Trophoblast cell (in vitro differentiated cells and primary cell): ENCODE results near the gene ARSI.
A peak's percentile ranks its signal among the peaks of the same experiment; 100 is the strongest.

ENCODE experiments used
- DNase-seq, 2 donors: peaks; one replicate each; pipeline ENCODE4 v3.0.0-alpha.2; 2016
- H2AFZ ChIP-seq: 2 replicates; pipeline ENCODE4 v1.6.1; 2013; ENCODE audit warnings: low read length, moderate library complexity, mild to moderate bottlenecking; ENCODE audit not compliant: insufficient read depth, poor library complexity
- H2AK5ac ChIP-seq: 2 replicates; pipeline ENCODE4 v1.6.1; 2013; ENCODE audit warnings: mild to moderate bottlenecking, low read length
- H2BK120ac ChIP-seq: 2 replicates; pipeline ENCODE4 v1.6.1; 2013; ENCODE audit warnings: low read length, mild to moderate bottlenecking, moderate library complexity; ENCODE audit not compliant: insufficient read depth, poor library complexity
- H2BK12ac ChIP-seq: 2 replicates; pipeline ENCODE4 v1.6.1; 2013; ENCODE audit warnings: mild to moderate bottlenecking, low read length, moderate library complexity
- H2BK5ac ChIP-seq: 2 replicates; pipeline ENCODE4 v1.6.1; 2013; ENCODE audit warnings: low read length, low read depth, moderate library complexity, mild to moderate bottlenecking; ENCODE audit not compliant: poor library complexity
- H3K14ac ChIP-seq: 2 replicates; pipeline ENCODE4 v1.6.1; 2013; ENCODE audit warnings: mild to moderate bottlenecking, low read length
- H3K18ac ChIP-seq: 2 replicates; pipeline ENCODE4 v1.6.1; 2013; ENCODE audit warnings: mild to moderate bottlenecking, low read length
- H3K23ac ChIP-seq: 2 replicates; pipeline ENCODE4 v1.6.1; 2013; ENCODE audit warnings: low read length
- H3K27ac ChIP-seq: 2 replicates; pipeline ENCODE4 v1.5.1; 2013; ENCODE audit warnings: low read depth, mild to moderate bottlenecking, inconsistent platforms, low read length, moderate library complexity
- H3K27me3 ChIP-seq: 2 replicates; pipeline ENCODE4 v1.6.1; 2013; ENCODE audit warnings: inconsistent platforms, mild to moderate bottlenecking, low read length, moderate library complexity; ENCODE audit not compliant: insufficient read depth
- H3K36me3 ChIP-seq, 2 experiments: 1 replicate in 1 of 2; 2 replicates in 1 of 2; pipeline ENCODE4 v1.6.1; 2013; ENCODE audit warnings: low read length in 2 of 2, mild to moderate bottlenecking in 2 of 2, moderate library complexity in 1 of 2; ENCODE audit not compliant: insufficient read depth in 2 of 2, control insufficient read depth in 1 of 2
- H3K4ac ChIP-seq: 2 replicates; pipeline ENCODE4 v1.6.1; 2013; ENCODE audit warnings: low read depth, mild to moderate bottlenecking, low read length, moderate library complexity
- H3K4me1 ChIP-seq, 2 experiments: 1 replicate in 1 of 2; 2 replicates in 1 of 2; pipeline ENCODE4 v1.6.1; 2013; ENCODE audit warnings: low read length in 2 of 2, mild to moderate bottlenecking in 2 of 2, moderate library complexity in 1 of 2; ENCODE audit not compliant: insufficient read depth in 2 of 2, control insufficient read depth in 1 of 2
- H3K4me2 ChIP-seq: 2 replicates; pipeline ENCODE4 v1.6.1; 2013; ENCODE audit warnings: inconsistent platforms, mild to moderate bottlenecking, low read length, moderate library complexity
- H3K4me3 ChIP-seq: 2 replicates; pipeline ENCODE4 v1.5.1; 2013; ENCODE audit warnings: mild to moderate bottlenecking, low read depth, low read length, inconsistent platforms
- H3K79me1 ChIP-seq: one replicate; pipeline ENCODE4 v1.6.1; 2013; ENCODE audit warnings: low read length
- H3K79me2 ChIP-seq: 2 replicates; pipeline ENCODE4 v1.6.1; 2013; ENCODE audit warnings: low read length, mild to moderate bottlenecking; ENCODE audit not compliant: control insufficient read depth, insufficient read depth, poor library complexity
- H3K9ac ChIP-seq: 2 replicates; pipeline ENCODE4 v1.6.1; 2013; ENCODE audit warnings: mild to moderate bottlenecking, low read length
- H3K9me3 ChIP-seq: 2 replicates; pipeline ENCODE4 v1.6.1; 2013; ENCODE audit warnings: low read depth, mild to moderate bottlenecking, control low read depth, inconsistent platforms, low read length; ENCODE audit not compliant: insufficient read depth
- H4K12ac ChIP-seq: 2 replicates; pipeline ENCODE4 v1.6.1; 2013; ENCODE audit warnings: low read depth, mild to moderate bottlenecking, low read length, moderate library complexity
- H4K8ac ChIP-seq: 2 replicates; pipeline ENCODE4 v1.6.1; 2013; ENCODE audit warnings: low read depth, mild to moderate bottlenecking, low read length, moderate library complexity
- H4K91ac ChIP-seq: one replicate; pipeline ENCODE4 v1.6.1; 2013; ENCODE audit warnings: low read depth, mild to moderate bottlenecking, low read length, moderate library complexity
- WGBS: extraction: QIAGEN DNeasy Blood & Tissue Kit; methylation state at CpG from one replicate; pipeline ENCODE4 v1.1.7; 2013; ENCODE audit warnings: missing lambda C conversion rate; ENCODE audit not compliant: insufficient read length, insufficient coverage; ENCODE audit errors: extremely low coverage; 5-methylcytosine and 5-hydroxymethylcytosine counted together

ARSI gene

DNA sequence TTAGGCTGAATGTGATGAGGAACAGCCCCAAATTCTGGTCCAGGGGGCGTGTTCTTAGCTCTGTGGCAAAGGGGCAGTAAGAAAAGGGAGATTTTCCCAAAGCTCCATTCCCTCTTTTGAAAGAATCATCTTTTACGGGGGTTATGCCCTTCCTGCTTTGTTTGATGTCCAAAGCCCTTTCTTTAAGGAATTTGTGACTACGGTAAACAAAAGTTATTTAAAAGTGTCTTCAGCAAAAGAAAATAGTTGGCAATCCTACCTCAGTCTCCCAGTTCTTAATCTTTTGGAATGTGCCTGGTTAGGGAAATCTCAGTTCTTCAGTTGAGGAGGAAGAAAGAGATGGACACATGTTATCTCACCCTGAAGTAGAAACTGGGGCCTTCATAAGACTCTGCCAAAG is 24.4 kb upstream of the ARSI start:
- no peak overlapping the region for H2BK12ac ChIP-seq
- no peak overlapping the region for H3K14ac ChIP-seq
- H3K36me3 ChIP-seq, result no peaks in the 10 kb centered on the region

DNA sequence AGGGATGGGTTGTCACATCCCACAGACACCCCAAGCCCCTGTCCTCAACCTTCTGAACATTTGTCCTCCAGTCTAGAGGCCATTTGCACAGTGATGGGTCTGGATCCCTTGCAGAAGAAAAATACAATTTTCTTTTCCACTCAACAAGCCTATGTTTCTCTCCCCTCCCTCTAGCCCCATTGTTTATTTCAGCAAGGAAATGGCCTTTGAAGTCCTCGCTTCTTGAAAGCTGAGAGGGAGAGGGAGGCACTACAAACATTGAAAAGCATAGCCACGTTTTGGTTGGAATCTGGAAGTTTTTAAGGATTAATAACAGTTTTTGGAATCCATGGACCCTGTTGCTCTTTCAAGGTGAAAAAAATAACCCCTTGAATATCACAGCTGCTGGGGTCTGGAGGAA is 24.0 kb upstream of the ARSI start:
- peaks cover 2 to 6% of the 10 kb centered on the region in 2 experiments for H3K4me1 ChIP-seq
- no peak overlapping the region for H3K23ac ChIP-seq
- H3K36me3 ChIP-seq, result no peaks in the 10 kb centered on the region
- no peak overlapping the region for H2AK5ac ChIP-seq
- H2BK12ac ChIP-seq, result no peak overlapping the region
- no peak overlapping the region for H4K12ac ChIP-seq
- no peak overlapping the region for H3K4me3 ChIP-seq
- no peak overlapping the region for H3K4ac ChIP-seq
- no peak overlapping the region for H2BK120ac ChIP-seq
- no peaks in the 10 kb centered on the region for H3K9me3 ChIP-seq
- no peaks in the 10 kb centered on the region for H3K79me1 ChIP-seq
- H4K91ac ChIP-seq, result no peak overlapping the region
- WGBS, result no CpG with 5 or more reads among the region's 2 CpGs
- H3K4me2 ChIP-seq, result no peak overlapping the region
- H3K14ac ChIP-seq, result no peak overlapping the region
- no peak overlapping the region for H2BK5ac ChIP-seq
- no peaks in the 10 kb centered on the region for H3K27me3 ChIP-seq
- H3K79me2 ChIP-seq, result no peaks in the 10 kb centered on the region
- no peak overlapping the region for H3K27ac ChIP-seq
- no peak overlapping the region for H3K9ac ChIP-seq
- no peak overlapping the region for H2AFZ ChIP-seq
- DNase-seq, result no peak
- H4K8ac ChIP-seq, result no peak overlapping the region
- H3K18ac ChIP-seq, result no peak overlapping the region

More for the DNA sequence above, 24.4 kb upstream of the ARSI start:
- Histone ChIP-seq H3K79me1 (no peaks in the 10 kb centered on the region), H2AFZ (no peak overlapping the region), H3K4me1 (peaks cover 2 to 4% of the 10 kb centered on the region in 2 experiments), H2BK5ac (no peak overlapping the region), H3K79me2 (no peaks in the 10 kb centered on the region), H4K12ac (no peak overlapping the region), H4K91ac (no peak overlapping the region), H3K4me3 (no peak overlapping the region), H3K23ac (no peak overlapping the region), H3K4ac (no peak overlapping the region), H3K27ac (no peak overlapping the region), H3K18ac (no peak overlapping the region), H3K9me3 (no peaks in the 10 kb centered on the region), H2BK120ac (no peak overlapping the region), H3K27me3 (no peaks in the 10 kb centered on the region), H3K4me2 (no peak overlapping the region), H3K9ac (no peak overlapping the region), H4K8ac (no peak overlapping the region), H2AK5ac (no peak overlapping the region)
- no CpG with 5 or more reads among the region's 3 CpGs for WGBS
- DNase-seq, result no peak

DNA sequence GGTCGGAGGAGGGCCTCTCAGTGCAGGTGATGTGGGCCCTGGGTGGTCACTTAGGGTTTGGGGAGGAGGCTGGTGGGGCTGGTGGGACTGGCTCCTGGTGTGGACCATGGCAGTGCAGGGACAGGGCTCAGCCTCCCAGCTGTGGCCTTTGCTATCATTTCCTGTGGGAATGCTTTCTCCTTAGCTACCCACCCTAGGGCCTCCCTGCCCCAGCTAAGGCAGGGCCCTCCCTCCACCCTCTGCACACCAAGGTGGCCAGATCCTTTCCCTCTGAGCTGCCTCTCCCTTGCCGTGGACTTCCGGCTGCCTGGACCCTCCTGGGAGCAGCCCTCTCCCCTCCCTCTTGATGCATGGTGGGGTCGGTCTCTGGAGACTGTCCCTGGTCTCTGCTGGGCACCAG is 22.7 kb upstream of the ARSI start:
- no peak overlapping the region for H4K12ac ChIP-seq
- peaks cover 2% of the 10 kb centered on the region for H3K79me1 ChIP-seq
- no peak overlapping the region for H4K91ac ChIP-seq
- H3K27me3 ChIP-seq, result no peaks in the 10 kb centered on the region
- no peak overlapping the region for H3K18ac ChIP-seq
- no peak overlapping the region for H2BK120ac ChIP-seq
- no peak overlapping the region for H2BK5ac ChIP-seq
- no peaks in the 10 kb centered on the region for H3K79me2 ChIP-seq
- H3K4me2 ChIP-seq, result no peak overlapping the region
- H3K9ac ChIP-seq, result no peak overlapping the region
- no peak overlapping the region for H2BK12ac ChIP-seq
- no peaks in the 10 kb centered on the region for H3K9me3 ChIP-seq
- H3K4me1 ChIP-seq, result peaks cover 10 to 16% of the 10 kb centered on the region in 2 experiments
- H4K8ac ChIP-seq, result no peak overlapping the region
- WGBS, result no CpG with 5 or more reads among the region's 4 CpGs
- no peak overlapping the region for H2AFZ ChIP-seq
- H3K4me3 ChIP-seq, result no peak overlapping the region
- no peak overlapping the region for H3K27ac ChIP-seq
- H3K14ac ChIP-seq, result no peak overlapping the region
- no peak for DNase-seq
- H2AK5ac ChIP-seq, result no peak overlapping the region
- no peaks in the 10 kb centered on the region for H3K36me3 ChIP-seq
- H3K4ac ChIP-seq, result no peak overlapping the region
- no peak overlapping the region for H3K23ac ChIP-seq

DNA sequence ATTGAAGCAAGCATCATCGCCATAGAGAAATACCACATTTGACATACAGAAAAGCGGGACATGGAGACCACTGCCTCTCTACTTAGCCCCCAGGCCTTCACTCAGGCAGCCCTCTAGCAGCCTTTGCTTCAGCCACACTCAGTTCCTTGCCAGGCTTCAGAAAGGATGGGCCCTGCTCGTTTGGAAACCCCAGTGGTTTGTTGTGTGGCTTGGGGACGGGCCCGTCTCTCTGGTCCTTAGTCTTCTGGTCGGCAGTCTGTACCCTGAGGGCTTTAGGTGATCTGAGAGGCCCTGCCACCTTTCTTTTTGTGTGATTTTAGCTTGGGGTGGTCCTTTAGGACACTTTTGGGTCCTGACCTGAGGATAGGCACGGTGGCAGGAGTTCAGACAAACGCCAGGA is 21.1 kb upstream of the ARSI start:
- Histone ChIP-seq H4K91ac (no peak overlapping the region), H2AK5ac (no peak overlapping the region), H3K4ac (no peak overlapping the region), H4K12ac (no peak overlapping the region), H3K4me2 (no peak overlapping the region), H3K27me3 (no peaks in the 10 kb centered on the region), H3K9ac (no peak overlapping the region), H3K79me2 (no peaks in the 10 kb centered on the region), H3K14ac (no peak overlapping the region), H3K4me3 (no peak overlapping the region), H2AFZ (no peak overlapping the region), H3K18ac (no peak overlapping the region), H3K27ac (no peak overlapping the region), H4K8ac (no peak overlapping the region), H2BK120ac (no peak overlapping the region), H2BK5ac (no peak overlapping the region), H3K9me3 (no peaks in the 10 kb centered on the region), H3K4me1 (peaks cover 18 to 24% of the 10 kb centered on the region in 2 experiments), H3K36me3 (no peaks in the 10 kb centered on the region), H3K79me1 (peaks cover 6% of the 10 kb centered on the region), H2BK12ac (peak overlapping the region; percentile 27), H3K23ac (no peak overlapping the region)
- WGBS, result no CpG with 5 or more reads among the region's 8 CpGs
- no peak for DNase-seq
